ENCODE measurements around the gene RBFOX2. TPM values are rescaled to one million over a fixed set of nuclear protein-coding genes. Genes with fewer than 3 reads are reported as not detected.

The RBFOX2 gene
- total RNA-seq, 2 experiments from 2014 or later: 54.3 to 78.7 TPM

GRCh38 chr22:36015811-36016529, 12.7 kb downstream of the RBFOX2 start:
- BruUV-seq (replicated peaks): no TSS peak
- TF ChIP-seq CTCF (conservative IDR thresholded peaks at IDR 0.05; ENCODE audit: low read length): no peak
- TF ChIP-seq EZH2phosphoT487 (IDR thresholded peaks at IDR 0.05; ENCODE audit: borderline replicate concordance, low read depth, low read length): no peak
- Histone ChIP-seq H3K36me3 (ENCODE audit: insufficient read depth, low read length) (no peaks in the 10 kb centered on the region), H3K4me3 (ENCODE audit: low read depth, low read length, poor library complexity, severe bottlenecking) (peak overlapping the region; percentile 56), H3K27ac (ENCODE audit: low read depth, low read length, poor library complexity, severe bottlenecking) (peak overlapping the region; percentile 98), H2AFZ (ENCODE audit: low read length) (peak overlapping the region; percentile 13; the same call in 1 of the 2 replicates), H4K20me1 (ENCODE audit: insufficient read depth, low read length) (no peaks in the 10 kb centered on the region), H3K79me2 (ENCODE audit: insufficient read depth, low read depth, low read length) (peaks cover 83% of the 10 kb centered on the region), H3K4me2 (ENCODE audit: low read length) (peak overlapping the region; percentile 76), H3K4me1 (ENCODE audit: insufficient read depth, low read length, poor library complexity, severe bottlenecking) (peaks cover 84% of the 10 kb centered on the region), H3K9me3 (ENCODE audit: low read length) (no peaks in the 10 kb centered on the region), H3K9me2 (ENCODE audit: insufficient read depth, low read length) (no peaks in the 10 kb centered on the region)
- ChIA-PET POLR2A (interaction anchor here (0.5 to 2.4 kb wide), 7 partner anchors 10 to 147 kb away, joined by 3 to 14 read pairs (median 4); no protein-coding TSS in a partner anchor), CTCF (ENCODE audit: unreplicated experiment) (interaction anchor here (2.1 kb wide), 1 partner anchor 50 kb away, joined by 11 read pairs; no protein-coding TSS in a partner anchor)
- DNase-seq (ENCODE audit: low spot score): peak; percentile 37
- intact Hi-C loops (cut with micrococcal nuclease; ENCODE audit: unreplicated experiment): loop anchor here (2.0 to 10.0 kb wide), 6 partner anchors 85 to 661 kb away; partner anchors contain the start of gene MYH9

DNA sequence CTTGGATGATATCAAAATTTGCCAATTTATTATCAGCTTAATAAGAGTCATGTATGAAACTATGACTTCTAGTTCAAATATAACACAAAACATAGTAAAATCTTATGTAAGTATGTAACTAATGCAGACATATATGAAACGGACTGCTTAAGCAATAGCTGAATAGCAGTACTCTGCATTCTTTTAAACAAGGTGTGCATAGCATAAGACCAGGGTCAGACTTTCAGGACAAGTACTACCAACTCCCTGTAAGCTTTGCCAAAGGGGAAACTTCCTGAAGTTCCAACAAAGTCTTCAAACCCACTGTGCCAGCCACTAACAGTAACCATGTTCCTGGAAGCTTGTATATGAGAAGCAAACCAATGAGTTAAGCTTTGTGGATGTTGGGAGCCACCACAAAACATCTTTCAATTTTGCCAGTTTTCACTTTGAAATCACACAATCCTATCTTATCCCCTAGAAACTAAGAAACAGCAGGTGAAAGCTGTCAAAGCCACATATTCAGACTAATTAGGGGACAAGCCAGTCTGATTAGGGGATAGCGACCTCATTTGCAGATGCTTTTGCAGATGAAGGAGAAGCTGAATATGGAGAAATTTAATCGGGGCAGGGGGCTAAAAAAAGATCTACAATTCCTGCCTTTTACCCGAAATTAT, 13.3 kb downstream of the RBFOX2 start:
- peaks cover 87% of the 10 kb centered on the region for H3K79me2 ChIP-seq (ENCODE audit: insufficient read depth, low read depth, low read length)
- no TSS peak for BruUV-seq (replicated peaks)

More for the DNA sequence above, 13.3 kb downstream of the RBFOX2 start:
- H2AFZ ChIP-seq (ENCODE audit: low read length): peak overlapping the region; percentile 13; the same call in 1 of the 2 replicates
- DNase-seq (ENCODE audit: low spot score): peak; percentile 27
- CTCF ChIA-PET (ENCODE audit: unreplicated experiment): interaction anchor here (2.1 kb wide), 1 partner anchor 50 kb away, joined by 11 read pairs; no protein-coding TSS in a partner anchor
- no peak for TF ChIP-seq CTCF (conservative IDR thresholded peaks at IDR 0.05; ENCODE audit: low read length)
- TF ChIP-seq EZH2phosphoT487 (IDR thresholded peaks at IDR 0.05; ENCODE audit: borderline replicate concordance, low read depth, low read length): no peak
- H3K36me3 ChIP-seq (ENCODE audit: insufficient read depth, low read length): no peaks in the 10 kb centered on the region
- intact Hi-C loops (cut with micrococcal nuclease; ENCODE audit: unreplicated experiment): loop anchor here (5.0 to 10.0 kb wide), 5 partner anchors 107 to 660 kb away; partner anchors contain the start of gene MYH9
- H3K4me3 ChIP-seq (ENCODE audit: low read depth, low read length, poor library complexity, severe bottlenecking): peak overlapping the region; percentile 56
- no peaks in the 10 kb centered on the region for H3K9me3 ChIP-seq (ENCODE audit: low read length)
- peak overlapping the region; percentile 98 for H3K27ac ChIP-seq (ENCODE audit: low read depth, low read length, poor library complexity, severe bottlenecking)
- peak overlapping the region; percentile 76 for H3K4me2 ChIP-seq (ENCODE audit: low read length)
- POLR2A ChIA-PET: interaction anchor here (0.5 to 2.4 kb wide), 14 partner anchors 8 to 358 kb away, joined by 3 to 14 read pairs (median 4); no protein-coding TSS in a partner anchor
- H4K20me1 ChIP-seq (ENCODE audit: insufficient read depth, low read length): no peaks in the 10 kb centered on the region
- peaks cover 91% of the 10 kb centered on the region for H3K4me1 ChIP-seq (ENCODE audit: insufficient read depth, low read length, poor library complexity, severe bottlenecking)
- H3K9me2 ChIP-seq (ENCODE audit: insufficient read depth, low read length): no peaks in the 10 kb centered on the region

All from OCI-LY7 (cell line).